HG02981 (cell line): ENCODE data around the gene ANO4.
"Not testable (repeated sequence)": the region's sequence is repeated elsewhere in the genome, so short reads cannot be mapped to it uniquely, and the experiment has no call there.

Experiments
- ATAC-seq: cut with Tn5 transposase; IDR thresholded peaks from one replicate; pipeline ENCODE4 v1.9.1; 2021; ENCODE audit warnings: mild to moderate bottlenecking, moderate library complexity; ENCODE audit not compliant: unreplicated experiment

ANO4 gene

DNA sequence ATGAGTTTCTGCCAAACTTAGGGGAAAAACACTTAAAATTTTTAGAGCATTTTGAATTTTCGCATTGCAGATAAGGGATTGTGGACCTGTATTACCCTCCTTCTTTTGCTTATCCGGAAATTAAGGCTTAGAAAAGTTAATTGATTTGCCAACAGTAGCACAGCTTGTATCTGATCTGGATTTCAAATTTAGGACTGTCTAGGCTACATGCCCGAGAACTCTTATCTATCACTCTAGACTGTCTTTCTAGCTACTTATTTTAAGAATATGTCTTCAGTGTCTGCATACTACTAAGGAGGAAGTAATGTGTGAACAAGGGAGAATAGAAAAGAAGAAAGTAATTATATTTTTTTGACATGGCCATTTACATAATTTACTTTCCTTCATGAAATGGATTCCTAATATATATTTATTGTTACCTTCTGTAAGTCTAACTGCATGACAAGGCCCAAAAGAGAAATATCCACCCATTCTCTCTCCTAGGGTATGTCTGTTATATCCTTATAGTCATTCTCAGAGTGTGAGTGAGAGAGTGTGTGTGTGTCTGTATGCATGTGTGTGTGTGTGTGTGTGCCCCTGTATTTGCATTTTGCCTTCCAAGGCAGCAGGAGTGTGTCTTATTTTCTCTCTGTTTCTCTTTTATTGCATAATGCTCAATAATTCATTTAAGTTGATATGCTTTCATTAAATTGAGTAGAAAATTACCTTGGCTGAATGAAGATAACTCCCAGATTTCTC lies 283.4 kb downstream of the ANO4 start:
- ATAC-seq = no peak

DNA sequence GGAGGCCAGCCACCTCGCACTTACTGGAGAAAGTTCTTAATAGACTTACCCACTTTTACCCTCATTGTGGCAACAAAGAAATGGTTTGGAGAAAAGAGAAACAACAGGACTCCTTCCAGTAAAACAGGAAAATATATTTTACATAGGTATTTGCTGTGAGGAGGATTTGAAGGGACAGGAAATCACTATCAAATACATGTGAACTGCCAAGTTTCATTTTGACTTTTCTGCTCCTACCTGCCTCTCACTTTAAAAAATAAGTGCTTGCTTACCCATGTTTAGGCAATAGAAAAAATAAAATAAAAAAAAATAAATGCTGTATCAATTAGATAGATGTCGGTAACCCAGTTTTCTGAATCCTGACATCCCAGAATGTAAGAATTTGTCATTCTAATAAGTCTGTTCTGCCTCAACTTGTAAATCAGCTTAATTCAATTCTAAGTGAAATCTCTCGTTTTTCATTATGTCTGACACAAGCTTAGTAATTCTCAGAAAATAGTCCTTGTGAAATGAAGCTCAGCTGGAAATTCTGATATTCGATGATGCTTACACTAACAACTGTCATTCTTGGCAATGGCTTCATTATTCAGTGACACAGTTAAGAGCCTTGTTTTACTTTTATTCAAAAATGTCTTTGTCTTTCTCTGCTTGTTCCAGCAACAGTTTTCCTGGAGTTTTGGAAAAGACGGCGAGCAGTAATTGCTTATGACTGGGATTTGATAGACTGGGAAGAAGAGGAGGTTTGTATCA lies 284.1 kb downstream of the ANO4 start:
- ATAC-seq = no peak

DNA sequence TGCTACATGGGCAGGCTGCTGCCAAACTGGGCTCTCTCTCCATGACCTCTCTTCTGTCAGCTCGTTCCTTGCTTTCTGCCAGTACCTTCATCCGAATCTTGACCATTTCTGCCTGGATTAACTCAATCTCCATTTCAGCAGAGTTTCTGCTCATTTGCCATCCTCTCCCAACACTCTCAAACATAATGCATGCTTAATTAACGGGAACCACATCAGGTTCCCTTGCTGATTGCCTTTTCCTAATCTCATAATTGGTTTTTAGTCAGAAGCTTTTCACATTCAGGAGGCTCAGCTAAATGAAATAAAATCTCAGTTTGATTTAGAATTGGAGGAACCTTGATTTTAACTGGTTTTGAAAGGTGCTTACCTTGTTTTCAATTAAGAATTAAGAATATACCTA lies 288.1 kb downstream of the ANO4 start:
- ATAC-seq = no peak

DNA sequence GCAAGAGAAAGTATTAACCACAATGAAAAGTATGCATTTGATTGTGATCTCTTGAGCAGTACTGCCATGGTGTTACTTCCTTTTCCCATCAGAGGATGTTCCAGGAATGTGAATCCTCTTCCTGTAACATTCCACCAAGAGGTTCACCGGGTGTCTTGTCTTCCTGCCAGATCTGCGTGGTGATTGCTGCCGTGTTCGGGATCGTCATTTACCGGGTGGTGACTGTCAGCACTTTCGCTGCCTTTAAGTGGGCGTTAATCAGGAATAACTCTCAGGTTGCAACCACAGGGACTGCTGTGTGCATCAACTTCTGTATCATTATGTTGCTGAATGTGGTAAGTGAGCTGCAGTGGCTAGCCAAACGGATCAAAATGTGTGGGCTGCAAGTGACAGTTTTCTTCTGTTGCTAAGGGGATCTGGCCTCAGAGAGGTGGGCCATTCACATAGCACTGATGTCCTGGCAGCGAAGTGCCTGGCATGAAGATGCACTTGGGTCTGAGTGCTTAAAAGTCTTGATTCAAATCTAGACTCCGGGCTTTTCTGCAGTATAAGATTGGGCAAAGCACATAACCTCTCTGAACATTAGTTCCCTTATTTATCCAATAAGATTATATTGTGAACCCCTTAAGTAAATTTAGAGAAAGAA lies 292.0 kb downstream of the ANO4 start:
- ATAC-seq = no peak

DNA sequence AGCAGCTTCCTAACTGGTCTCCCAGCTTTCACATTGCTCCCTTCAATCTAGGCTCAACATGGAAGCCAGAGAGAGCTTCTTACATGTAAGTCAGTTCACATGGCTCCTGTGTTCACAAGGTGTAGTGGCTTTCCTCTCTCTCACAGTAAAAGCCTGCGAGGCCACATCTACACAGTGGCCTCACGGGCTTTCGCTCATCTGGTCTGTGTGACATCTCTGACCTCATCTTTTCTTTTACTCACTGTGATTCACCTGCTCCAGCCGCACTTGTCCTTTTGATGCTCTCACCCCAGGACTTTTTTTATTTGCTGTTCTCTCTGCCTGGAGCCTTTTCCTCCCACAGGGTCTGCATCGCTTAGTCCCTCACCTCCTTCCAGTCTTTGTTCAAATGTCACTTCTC lies 293.3 kb downstream of the ANO4 start:
- no peak for ATAC-seq

DNA sequence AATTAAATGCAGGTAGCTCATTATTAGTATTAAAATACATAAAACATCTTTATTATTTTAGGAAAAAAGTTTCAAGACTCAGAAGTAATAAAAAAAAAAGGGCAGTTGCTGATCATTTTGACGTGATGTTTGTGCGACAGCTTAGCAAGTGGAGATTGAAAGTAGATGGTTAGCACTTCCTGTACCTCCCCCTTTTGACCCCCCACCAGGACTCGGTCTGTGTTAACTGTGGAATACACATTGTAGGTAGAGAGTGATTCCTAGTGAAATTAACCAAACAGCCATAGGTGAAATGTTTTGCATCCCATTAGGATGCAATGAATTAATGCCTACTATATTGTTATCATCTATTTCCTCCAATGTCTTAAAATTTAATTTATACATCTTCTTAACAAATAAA lies 294.7 kb downstream of the ANO4 start:
- no peak for ATAC-seq

DNA sequence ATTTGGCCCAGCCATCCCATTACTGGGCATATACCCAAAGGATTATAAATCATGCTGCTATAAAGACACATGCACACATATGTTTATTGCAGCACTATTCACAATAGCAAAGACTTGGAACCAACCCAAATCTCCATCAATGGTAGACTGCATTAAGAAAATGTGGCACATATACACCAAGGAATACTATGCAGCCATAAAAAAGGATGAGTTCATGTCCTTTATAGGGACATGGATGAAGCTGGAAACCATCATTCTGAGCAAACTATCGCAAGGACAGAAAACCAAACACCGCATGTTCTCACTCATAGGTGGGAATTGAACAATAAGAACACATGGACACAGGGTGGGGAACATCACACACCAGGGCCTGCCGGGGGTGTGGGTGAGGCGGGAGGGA lies 295.6 kb downstream of the ANO4 start:
- ATAC-seq = not testable (repeated sequence)

DNA sequence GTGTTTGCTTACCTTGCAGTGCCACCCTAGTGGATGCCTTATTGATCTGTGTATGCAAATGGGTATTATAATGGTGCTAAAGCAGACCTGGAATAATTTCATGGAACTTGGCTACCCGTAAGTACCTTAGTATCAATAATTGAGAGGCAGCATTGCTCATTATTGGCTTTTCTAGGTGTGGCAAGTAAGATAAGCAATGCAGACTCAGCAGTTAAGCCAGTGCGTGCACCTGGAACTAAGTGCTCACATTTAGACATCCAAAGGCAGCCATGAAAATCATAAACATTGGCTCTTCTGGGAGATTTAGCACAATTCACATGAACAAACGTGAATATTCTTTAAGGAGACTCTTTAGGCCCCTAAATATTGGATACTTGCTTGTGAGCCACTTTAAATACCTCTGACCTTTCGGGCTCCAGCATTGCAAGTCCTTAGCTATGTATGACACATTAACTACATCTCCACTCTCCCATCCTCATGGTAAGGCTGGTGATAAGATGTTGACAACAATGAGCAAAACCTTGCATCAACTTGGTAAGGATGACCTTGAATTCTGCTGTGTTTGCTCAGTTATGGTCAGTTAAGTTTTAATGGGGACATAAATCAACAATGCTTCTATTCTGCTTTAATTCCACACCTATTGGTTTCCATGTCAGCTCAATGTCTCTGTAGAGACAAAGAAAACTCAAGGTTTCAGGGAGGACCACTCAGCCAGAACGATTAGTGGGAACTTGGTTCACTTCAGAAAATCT lies 303.4 kb downstream of the ANO4 start:
- ATAC-seq = no peak

DNA sequence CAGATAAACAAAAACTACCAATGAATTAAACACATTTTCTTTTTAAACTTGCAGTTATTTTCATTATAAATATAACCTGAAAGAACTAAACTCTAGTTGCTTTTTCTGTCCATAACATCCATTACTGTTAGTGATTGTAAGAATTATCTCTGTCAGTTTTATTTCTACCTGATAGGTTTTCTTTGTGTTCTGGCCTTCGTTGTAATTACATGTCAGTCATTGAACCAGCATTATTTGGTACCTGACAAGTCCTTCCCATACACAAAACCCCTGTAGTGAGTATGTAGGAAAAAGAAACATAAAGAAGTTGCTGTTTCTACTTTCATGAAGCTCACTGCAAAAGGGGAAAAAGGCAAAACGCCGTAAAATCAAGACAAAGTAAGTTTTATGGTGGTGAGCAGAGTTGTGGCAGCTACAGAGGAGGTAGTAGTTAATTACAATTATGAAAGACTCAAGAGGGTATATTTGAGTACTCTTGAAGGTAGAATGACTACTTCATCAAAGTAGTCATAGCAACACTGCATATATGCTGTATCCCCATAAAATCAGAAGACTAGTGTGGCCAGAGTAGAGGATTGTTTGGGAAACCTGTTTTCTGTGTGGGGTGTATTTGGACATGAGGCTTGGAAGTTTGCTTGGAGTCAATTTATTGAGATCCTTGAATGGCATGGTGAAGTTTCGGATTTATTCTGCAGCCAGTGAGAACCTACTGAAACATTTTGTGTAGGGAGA lies 312.6 kb downstream of the ANO4 start:
- no peak for ATAC-seq

DNA sequence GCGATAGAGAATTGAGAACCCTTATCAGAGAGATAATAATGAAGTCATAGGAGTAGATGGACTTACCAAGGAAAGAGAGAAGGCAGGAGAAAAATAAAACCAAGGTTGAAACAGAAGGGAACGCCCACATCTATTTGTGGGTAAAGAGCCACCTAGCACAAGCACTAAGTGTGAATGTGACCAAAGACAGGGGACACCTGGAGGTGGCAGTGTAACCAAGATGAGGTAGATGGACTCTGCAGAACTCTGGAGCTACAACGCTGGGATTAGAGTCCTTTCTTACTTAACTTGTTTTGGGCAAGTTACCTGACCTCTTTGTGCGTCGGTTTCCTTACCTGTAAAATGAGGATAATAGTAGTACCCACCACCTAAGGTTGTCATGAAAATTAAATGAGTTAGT lies 313.6 kb downstream of the ANO4 start:
- no peak for ATAC-seq

DNA sequence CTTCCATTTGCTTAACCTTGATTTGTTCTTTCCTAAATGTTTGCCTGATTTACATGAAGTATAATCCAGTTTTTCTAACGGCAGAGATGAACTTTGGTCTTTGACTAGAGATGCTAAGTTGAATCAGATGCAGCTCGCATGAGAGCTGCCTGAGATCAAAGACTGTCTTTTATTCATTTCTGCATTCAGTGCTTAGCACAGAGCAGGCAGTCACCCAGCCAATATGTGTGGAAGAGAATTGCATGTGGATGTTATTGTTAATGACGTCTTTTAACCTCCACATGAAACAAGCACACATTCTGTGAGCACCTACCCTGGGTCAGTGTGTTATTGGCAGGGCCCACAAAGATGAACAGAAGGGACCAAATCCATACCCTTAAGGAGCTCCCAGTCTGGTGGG lies 316.3 kb downstream of the ANO4 start:
- ATAC-seq = no peak

DNA sequence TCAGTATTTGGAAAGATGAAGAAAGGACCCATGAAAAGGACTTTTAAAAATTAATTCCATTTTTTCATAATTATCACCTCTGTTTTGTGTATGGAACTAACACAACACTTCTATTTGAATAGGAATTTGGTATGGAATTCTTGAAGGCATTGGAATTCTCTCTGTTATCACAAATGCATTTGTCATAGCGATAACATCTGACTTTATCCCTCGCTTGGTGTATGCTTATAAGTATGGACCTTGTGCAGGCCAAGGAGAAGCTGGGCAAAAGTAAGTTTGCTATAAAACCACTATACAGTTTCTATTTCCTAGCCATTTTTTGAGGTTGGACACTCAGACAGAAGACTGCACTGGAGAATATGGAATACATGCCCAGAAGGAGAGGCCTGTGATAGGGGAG lies 316.9 kb downstream of the ANO4 start:
- ATAC-seq = no peak

DNA sequence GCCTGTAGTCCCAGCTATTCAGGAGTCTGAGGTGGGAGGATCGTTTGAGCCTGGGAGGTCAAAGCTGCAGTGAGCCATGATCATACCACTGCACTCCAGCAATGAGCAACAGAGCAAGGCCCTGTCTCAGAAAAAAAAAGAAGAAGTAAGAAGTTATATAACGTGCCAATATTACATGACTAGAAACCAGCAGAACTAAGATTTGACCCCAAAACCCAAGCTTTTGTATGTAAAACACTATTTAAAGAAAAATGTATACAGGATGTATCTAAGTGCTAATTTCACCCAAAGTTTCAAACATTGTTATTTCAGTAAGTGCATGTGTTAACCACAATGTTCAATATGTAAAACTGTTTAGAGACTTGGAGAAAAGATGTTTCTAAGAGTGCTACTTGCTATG lies 320.8 kb downstream of the ANO4 start:
- ATAC-seq = no peak

DNA sequence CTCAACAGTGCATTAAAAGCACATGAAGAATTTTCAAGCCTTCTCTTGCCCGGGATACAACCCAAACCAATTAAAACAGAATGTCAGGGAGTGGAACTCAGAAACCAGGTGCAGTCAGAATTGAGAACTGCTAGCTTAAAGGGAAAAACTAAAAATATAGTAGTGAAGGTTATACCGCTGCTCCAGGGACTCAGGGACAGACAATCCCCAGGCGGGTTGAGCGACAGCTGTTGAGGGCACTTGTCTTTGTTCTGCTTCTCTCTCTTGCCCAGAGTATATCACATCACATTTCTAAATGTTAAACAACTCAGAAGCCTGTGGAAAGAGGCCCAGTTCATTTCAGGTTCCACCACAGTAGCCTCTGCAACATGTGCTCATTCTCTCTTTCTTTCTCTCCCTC lies 322.3 kb downstream of the ANO4 start:
- ATAC-seq = no peak

DNA sequence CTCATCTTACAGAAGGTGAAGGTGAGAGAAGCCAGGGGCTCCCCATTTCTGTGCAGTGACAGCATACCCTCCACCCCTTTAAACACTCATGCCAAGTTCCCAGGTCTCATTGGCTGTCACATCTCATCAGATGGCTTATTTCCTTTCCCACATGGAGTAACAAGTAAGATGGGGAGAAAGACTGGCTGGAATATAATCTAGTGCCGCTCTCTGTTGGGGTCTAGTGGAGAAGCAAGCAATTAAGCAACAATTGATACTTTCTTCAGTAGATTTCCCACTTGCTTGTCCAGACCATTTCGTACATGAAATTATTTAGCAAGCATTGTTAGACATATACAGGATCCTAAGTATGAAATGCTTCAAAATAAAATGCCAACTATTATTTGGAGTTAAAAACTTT lies 323.3 kb downstream of the ANO4 start:
- no peak for ATAC-seq

DNA sequence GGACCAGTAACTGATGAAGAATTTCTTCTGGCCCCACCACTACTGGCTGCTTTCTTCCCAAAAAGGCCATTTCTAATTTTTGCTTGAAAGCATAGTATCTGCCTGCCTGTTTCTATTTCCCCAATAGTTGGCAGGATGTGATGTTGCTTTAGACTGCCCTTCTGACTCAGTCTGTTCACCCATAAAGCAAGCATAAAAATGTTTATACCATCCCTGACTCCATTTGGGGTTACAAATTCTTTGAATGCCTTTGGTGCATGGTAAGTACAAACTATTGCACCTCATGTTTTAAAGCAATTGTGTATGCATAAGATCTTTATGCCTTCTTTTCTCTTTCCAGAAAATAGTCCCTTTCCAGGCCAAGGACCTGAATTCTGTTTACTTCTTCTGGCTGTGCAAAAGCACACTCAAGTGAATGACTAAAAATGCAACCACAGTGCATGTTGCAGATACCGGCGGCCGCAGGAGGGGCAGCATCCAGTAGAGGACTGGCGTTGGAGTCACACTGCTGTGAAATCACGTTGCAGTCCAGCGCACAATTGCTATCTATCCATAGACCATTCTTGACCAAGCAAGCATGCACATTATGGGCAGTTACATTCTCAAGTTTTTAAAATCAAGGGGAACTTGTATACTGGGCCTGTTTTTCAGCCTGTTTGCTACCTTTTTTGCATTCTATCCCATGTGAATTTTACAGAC lies 333.1 kb downstream of the ANO4 start:
- no peak for ATAC-seq

DNA sequence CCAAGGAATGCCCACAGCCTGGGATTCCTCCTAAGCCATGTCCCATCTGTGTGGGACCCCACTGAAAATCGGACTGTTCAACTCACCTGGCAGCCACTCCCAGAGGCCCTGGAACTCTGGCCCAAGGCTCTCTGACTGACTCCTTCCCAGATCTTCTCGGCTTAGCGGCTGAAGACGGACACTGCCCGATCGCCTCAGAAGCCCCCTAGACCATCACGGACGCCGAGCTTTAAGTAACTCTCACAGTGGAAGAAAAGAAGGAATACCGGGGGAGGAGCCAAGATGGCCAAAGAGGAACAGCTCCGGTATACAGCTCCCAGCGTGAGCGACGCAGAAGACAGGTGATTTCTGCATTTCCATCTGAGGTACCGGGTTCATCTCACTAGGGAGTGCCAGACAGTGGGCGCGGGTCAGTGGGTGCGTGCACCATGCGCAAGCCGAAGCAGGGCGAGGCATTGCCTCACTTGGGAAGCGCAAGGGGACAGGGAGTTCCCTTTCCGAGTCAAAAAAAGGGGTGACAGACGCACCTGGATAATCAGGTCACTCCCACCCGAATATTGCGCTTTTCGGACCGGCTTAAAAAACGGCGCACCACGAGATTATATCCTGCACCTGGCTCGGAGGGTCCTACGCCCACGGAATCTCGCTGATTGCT lies 351.3 kb downstream of the ANO4 start:
- ATAC-seq = not testable (repeated sequence)

DNA sequence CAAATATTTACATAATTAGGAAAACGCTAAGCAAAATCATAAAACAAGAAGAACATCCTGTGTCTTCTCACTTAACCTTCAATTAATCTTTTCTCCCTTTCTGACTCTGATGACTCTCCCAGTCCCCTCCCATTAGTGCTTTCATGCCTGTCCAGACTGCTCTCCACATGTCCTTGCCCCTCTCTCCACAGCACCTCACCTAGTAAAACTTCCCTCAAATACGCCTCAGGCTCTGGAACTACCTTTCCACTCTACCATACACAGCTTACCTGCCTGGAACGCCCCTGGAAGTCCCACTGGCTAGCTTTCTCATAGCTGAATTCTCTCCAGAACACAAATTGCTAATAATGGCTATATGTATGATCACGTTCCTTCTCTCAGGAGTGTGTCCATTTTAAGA lies 370.7 kb downstream of the ANO4 start:
- ATAC-seq = no peak

DNA sequence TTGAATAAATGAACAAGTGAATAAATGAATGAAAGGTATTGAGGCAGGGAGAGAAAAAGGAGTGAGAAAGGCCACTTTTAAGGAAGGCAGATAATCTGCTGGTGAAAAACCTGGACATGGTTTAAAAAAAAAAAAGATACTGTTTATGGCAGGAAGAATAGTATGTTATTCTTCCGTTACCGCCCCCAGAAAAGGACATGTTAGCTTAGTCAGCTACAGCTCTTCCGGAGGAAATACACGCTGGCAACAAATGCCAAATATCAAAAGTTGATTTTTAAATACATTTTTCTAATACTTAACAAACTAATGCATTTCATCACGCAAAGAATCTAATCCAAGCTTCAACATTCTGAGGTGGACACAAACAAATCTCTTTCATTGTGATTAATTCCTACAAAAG lies 372.3 kb downstream of the ANO4 start:
- no peak for ATAC-seq

DNA sequence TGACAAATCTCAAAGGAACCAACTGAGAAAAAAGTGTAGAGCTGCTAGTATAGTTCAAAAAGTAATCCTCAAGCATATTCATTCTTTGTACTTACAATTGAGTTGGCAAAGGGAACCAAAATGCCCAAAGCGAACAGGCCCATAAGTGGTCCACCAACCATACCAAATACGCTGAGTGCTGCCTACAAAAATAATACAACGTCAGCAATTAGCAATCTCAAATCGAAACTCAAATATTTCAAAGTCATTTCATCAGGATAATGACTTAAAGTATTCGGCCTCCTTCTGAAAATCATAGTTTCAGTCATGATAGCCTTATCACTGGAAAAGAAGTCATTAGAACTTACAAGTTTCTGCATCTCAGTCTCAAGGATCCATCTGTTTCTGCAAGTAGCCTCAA lies 373.4 kb downstream of the ANO4 start:
- ATAC-seq = no peak
